Measurements from ENCODE around the gene KCNQ5.

Gene KCNQ5

GRCh38 chr6:72738091-72738490 is 116.2 kb downstream of the KCNQ5 start:
- TF ChIP-seq, protein P1, sequence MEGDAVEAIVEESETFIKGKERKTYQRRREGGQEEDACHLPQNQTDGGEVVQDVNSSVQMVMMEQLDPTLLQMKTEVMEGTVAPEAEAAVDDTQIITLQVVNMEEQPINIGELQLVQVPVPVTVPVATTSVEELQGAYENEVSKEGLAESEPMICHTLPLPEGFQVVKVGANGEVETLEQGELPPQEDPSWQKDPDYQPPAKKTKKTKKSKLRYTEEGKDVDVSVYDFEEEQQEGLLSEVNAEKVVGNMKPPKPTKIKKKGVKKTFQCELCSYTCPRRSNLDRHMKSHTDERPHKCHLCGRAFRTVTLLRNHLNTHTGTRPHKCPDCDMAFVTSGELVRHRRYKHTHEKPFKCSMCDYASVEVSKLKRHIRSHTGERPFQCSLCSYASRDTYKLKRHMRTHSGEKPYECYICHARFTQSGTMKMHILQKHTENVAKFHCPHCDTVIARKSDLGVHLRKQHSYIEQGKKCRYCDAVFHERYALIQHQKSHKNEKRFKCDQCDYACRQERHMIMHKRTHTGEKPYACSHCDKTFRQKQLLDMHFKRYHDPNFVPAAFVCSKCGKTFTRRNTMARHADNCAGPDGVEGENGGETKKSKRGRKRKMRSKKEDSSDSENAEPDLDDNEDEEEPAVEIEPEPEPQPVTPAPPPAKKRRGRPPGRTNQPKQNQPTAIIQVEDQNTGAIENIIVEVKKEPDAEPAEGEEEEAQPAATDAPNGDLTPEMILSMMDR (IDR thresholded peaks at IDR 0.05; ENCODE audit: low read depth, low read length) = no peak
- DNase-seq (ENCODE audit: extremely low read depth, low read depth) = no peak

- TF ChIP-seq, protein P1 (IDR thresholded peaks at IDR 0.05; ENCODE audit: low read depth, low read length) = no peak
- no peak for DNase-seq (ENCODE audit: extremely low read depth, low read depth)
Observed at GRCh38 chr6:72739368-72739779, 117.5 kb downstream of the KCNQ5 start.

GRCh38 chr6:72740135-72740534 is 118.3 kb downstream of the KCNQ5 start:
- TF ChIP-seq, protein P1 (IDR thresholded peaks at IDR 0.05; ENCODE audit: low read depth, low read length) = no peak
- DNase-seq (ENCODE audit: extremely low read depth, low read depth) = no peak

GRCh38 chr6:72741083-72741482 is 119.2 kb downstream of the KCNQ5 start:
- TF ChIP-seq, protein P1 (IDR thresholded peaks at IDR 0.05; ENCODE audit: low read depth, low read length) = no peak
- no peak for DNase-seq (ENCODE audit: extremely low read depth, low read depth)

GRCh38 chr6:72742001-72742673 is 120.3 kb downstream of the KCNQ5 start:
- no peak for DNase-seq (ENCODE audit: extremely low read depth, low read depth)
- TF ChIP-seq, protein P1 (IDR thresholded peaks at IDR 0.05; ENCODE audit: low read depth, low read length) = no peak

- TF ChIP-seq, protein P1 (IDR thresholded peaks at IDR 0.05; ENCODE audit: low read depth, low read length) = no peak
- DNase-seq (ENCODE audit: extremely low read depth, low read depth) = no peak
Observed at GRCh38 chr6:72746276-72746675, 124.4 kb downstream of the KCNQ5 start.

DNA sequence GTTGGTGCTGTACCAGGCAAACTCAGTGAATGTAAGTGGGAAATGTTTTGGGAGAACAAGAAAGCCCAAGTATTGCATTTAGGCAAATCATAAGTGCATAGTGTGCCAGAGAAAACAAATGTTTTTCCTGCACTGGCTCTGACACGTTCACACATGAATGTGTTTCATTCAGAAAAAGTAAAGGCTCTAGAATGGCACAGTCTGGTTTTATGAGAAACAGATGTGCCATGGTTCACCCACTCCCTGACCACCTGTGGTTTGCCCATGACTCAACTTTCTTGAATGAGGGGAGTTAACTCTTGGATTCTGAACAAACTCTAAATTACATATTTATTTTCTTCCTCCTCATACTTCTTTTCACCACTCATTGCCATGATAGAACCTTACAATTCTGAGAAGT is 126.9 kb downstream of the KCNQ5 start:
- TF ChIP-seq, protein P1 (IDR thresholded peaks at IDR 0.05; ENCODE audit: low read depth, low read length) = no peak
- peak; percentile 80 for DNase-seq (ENCODE audit: extremely low read depth, low read depth)

Measured in AG09319 (cell line).